GM19035 (cell line): ENCODE data around the gene DBX1.
"Not testable (repeated sequence)": the region's sequence is repeated elsewhere in the genome, so short reads cannot be mapped to it uniquely, and the experiment has no call there.

Experiments used
- ATAC-seq: cut with Tn5 transposase; IDR thresholded peaks from one replicate; pipeline ENCODE4 v1.9.1; 2021; ENCODE audit not compliant: unreplicated experiment

DBX1 gene, protein sequence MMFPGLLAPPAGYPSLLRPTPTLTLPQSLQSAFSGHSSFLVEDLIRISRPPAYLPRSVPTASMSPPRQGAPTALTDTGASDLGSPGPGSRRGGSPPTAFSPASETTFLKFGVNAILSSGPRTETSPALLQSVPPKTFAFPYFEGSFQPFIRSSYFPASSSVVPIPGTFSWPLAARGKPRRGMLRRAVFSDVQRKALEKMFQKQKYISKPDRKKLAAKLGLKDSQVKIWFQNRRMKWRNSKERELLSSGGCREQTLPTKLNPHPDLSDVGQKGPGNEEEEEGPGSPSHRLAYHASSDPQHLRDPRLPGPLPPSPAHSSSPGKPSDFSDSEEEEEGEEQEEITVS

DNA sequence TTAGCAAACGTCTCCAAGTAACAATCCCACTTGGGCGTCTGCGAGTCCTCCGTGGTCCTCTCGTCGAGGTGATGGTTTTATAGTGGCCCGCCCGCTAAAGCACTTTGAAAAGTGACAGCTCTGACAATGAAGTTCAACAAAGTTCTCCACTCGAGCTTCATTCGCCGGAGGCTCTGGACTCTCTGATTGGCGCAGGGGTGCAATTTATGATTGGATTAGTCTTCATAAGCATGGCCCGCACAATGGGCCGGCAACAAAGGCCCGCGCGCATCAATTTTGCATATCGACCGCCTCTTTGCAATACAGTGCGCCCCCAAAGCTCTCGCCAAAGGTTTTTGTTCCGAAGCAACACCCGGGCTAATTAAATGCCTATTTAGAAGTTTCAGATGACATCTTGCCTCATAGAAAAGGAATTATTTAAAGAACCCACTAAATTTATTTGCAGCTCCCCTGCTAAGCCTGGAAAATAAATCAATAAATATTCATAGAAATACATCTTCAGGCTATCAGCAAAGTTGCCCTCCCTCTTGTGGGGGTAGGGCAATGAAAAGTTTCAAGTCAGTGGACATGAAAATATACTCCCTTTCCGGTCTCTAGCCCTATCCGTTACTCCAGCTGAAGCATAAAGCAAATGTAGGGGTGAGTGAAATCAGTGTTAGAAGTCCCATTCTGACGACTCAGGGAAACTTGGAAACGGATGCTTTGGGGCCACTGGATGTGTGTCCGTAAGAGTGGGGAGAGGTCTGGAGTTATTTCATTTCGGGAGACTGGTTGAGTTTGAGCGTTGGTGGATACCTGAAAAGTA, at the start of gene DBX1:
TSS of gene DBX1 (minus strand) at position 51 of the 805 bp plus-strand sequence. CDS start 151 bp downstream, outside the sequence.
- ATAC-seq: no peak

DNA sequence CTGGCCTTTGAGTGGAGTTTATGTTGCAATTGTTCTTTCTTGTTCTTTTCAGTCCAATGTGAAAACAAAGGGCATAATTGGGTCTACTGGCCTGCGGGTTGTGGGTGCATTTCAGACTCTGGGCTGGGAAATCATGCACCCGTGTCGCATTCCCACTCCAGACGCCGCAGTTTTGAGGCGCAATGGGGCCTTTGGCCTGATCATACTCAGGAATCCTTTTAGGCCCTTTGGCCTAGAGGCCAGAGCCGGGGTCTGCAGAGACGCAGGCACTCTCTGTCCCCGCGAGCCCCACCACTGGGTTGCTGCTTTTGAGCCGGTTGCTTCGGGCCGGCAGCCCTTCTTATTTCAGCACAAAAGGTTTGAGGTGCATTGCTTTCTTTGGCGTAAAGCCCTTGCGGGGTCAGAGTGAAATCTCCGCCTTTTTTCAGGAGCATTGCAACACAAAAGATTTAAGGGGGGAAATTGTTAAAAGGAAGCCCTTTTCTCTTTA, 48.4 kb upstream of the DBX1 start:
- ATAC-seq: no peak

DNA sequence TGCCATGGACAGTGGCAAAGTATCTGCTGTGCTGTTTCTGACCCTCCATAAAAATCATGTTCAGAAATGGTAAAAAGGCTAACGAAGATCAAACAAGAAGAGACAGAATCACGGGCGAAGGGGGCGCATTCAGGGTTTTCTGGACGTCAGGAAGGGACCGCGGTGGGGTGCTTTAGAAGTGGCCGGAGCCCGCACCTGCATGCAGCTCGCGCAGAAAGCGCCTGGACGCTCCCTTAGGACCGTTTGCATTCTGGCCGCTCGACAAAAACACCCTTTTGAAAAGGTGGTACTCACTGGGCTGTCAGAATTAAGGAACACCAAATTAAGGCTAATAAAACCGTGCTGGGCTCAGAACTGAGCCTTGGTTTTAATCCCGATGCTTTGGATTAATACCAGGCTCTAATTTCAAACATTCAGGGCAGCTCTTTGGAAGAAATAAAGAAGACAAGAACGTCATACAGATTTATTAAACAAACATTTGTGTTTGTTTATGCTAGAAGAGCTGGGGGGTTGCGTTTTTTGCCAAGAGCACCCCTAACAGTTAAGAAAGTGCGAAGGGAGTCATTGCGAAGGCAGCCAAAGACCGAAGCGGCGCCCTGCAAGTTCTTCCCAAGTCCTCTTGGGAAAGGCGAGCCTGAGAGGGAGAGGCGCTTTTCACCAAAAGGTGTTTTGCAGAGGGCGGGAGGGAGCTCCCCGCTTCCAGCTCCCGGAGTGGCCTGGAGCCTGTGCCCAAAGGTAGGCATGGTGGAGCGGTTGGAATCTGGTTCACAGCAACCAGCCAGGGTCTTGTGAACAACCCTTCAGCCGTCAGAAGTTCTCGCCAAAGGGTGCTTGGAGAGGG, 47.7 kb upstream of the DBX1 start:
- no peak for ATAC-seq

DNA sequence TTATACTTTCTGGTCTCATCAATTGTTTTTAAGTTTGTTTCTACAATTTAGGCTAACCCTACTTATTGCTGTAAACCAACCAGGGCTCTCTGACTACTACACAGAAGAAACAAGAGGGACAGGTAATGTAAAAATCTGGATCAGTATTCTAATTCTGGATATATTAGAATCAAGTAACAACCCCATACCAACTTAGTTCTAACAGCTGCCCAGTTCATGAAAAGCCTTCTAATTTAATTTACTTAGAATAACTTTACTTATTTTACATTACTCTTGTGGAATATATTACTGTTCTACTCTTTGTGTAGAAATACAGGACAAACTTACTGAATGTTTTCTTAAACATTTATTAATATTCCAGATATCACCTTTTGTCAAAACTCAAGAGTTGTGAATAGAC, 45.5 kb upstream of the DBX1 start:
- ATAC-seq: no peak

DNA sequence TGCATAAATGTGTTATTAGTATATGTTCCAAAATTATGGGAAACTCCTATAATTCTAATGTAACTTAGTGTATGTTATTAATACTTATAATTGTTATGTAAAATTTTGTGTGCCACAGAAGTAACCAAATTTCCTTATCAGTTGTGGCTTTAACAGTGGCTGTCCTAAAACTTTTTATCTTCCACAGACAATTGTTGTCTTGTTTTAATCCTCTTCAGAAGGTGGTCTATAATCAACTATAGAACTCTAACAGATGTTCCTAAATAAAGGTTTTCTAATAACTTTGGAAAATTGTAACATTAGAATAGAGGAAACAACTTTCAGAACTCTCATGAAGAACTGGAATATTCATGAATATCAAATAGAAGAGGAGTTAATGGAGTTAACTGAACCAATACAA, 44.4 kb upstream of the DBX1 start:
- no peak for ATAC-seq

DNA sequence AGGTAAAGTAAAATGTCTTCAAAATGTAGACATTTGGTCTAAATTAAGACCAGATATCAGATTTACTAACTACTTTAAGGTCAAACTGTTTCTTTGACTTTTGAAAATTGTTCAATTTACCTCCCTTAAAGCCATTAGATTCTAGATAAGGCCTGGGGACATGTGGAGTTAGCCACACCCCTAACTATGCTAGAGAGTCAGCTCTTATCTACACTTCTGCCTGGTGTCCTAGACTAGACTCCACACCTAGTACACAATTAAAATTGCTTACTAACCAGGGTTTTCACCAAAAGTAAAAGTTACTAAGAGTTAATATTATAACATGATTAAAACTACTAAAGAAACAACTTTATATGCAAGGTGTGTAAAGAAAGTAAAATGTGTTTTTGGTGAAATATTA, 43.6 kb upstream of the DBX1 start:
- ATAC-seq: no peak

DNA sequence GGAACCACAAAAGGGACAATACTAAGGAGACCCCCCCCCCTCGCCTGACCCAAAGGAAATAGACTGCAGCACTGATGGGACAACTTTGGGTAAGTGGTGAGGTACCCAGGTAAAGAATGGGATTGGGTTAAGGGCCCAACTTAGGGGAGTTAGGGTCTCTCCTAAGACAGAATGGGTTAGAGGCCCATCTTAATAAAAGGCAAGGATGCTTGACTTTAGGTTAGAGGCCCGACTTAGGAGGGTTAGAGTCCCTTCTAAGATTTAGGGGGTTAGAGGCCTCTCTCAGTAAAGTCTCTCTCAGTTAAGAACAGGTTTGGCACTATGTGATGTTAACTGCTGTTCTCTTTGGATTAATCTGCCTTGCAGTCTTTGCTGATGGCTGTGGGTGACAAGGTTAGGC, 41.0 kb upstream of the DBX1 start:
- no peak for ATAC-seq

DNA sequence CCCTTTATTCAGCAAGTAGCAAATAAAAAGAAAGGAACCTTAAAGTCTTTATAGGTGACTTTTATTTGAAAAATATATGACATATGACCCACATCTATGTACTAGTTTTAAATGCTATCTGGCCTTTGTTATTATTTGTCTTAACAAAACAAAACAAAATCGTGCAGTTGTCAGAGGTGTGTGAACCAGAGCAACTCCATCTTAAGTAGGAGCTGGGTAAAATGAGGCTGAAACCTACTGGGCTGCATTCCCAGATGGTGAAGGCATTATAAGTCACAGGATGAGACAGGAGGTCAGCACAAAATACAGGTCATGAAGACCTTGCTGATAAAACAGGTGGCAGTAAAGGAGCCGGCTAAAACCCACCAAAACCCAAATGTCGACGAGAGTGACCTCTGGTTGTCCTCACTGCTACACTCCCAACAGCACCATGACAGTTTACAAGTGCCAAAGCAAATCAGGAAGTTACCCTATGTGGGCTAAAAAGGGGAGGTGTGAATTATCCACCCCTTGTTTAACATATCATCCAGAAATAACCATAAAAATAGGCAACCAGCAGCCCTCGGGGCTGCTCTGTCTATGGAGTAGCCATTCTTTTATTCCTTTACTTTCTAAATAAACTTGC, 40.2 kb upstream of the DBX1 start:
- ATAC-seq: not testable (repeated sequence)

DNA sequence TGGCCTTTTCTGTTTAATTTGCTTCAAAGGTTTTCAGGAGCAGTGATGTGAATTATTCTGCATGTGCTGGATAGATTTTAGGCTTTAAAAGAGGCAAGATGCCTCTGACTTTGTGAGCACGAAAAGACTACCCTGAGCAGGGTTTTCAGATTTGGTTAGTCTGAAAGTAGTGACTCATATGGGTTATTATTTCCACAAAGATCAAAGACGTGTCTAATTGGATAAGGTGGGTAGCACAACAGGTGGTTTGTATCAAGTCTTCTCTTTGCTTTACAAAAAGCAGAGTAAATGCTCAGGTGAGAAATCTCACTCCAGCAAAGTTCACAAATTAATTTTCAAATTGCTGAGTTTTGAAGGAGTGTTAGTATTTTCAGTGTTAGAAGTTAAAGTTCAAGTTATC, 37.6 kb upstream of the DBX1 start:
- ATAC-seq: peak; percentile 92

DNA sequence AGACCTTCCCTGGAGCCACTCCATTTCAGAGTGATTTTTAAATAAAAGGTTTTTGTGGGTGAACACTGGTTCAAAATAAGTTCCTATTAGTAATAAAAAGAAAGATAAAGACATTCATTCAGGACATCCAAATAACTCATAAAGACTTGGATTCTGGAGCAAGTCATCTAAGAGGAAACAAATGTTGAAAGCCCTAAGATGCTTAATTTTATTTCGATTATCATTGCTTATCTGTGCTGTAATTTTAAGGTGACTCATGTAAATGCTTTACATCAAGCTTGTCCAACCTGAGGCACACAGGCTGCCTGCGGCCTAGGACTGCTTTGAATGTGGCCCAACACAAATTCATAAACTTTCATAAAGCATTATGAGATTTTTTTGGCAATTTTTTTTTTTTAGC, 34.2 kb upstream of the DBX1 start:
- no peak for ATAC-seq

DNA sequence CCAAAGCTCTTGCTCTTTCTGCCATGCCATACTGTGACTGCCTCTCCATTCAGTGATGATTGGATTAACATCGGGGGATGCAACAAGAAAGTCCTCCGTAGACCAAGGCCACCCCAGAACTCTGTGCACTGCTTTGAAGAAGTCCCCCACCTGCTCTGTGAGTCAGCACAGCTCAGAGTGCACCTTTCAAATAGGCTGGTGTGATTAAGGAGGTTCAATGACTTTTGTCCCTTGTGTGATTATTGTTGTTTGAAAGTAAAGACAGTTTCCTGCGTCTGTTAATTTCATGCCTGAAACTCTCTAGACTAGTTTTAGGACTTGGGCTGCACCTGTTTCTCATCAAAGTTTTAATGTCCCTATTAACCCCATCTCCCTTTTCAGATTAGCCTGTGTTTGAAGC, 33.0 kb upstream of the DBX1 start:
- no peak for ATAC-seq

DNA sequence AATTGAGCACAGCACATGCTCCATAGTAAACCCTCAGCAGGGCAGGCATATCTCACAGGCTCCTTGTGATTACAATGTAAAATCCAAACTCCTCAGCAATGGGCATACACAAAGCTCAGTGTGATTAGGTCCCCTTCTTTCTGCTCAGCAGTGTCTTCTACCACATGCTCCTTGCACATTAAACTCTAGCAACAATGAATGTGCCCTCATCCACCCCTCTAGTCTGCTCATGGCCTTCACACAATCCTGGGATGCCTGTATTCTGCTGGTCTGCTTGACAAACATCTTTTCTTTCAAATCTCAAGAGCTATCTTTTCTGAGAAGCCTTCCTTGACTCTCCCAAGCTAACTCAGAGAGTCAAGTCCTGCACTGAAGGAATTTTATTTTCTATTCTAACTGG, 32.4 kb upstream of the DBX1 start:
- no peak for ATAC-seq

DNA sequence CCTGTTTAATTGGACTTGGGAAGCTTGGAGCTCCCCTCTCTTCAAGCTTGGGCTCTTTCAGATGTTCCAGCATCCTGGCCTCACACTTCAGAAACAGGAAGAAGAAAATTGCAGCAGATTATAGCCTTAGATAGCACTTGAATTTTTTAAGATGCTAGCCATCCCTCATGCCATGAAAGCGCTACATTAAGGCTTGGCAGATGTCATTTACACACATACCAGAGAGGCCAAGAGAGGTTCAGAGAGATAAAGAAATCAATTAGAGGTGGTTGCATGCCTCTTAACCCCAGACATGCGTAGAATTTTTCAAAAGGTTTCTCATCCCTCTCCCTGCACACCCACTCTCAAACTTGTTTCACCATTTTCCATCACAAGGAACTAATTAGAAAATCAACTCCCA, 31.9 kb upstream of the DBX1 start:
- ATAC-seq: no peak

DNA sequence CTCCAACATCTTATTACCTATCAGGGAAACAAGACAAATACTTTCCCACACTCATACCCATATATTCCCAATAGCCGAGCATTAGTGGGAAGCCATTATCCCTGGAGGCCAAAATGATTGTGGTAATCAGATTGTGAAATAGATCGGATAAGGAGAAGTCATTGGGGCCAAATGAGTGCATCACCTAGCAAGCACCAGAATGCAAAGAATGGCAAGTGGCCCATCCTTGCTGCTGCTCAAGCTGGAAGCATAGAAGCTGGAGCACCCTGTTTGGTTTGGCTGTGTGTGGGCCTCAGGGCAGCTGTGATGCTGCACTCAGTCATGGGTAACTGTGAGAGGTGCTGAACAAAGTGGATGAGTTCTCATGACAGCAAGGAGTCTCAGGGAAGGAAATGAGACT, 18.7 kb upstream of the DBX1 start:
- ATAC-seq: no peak

DNA sequence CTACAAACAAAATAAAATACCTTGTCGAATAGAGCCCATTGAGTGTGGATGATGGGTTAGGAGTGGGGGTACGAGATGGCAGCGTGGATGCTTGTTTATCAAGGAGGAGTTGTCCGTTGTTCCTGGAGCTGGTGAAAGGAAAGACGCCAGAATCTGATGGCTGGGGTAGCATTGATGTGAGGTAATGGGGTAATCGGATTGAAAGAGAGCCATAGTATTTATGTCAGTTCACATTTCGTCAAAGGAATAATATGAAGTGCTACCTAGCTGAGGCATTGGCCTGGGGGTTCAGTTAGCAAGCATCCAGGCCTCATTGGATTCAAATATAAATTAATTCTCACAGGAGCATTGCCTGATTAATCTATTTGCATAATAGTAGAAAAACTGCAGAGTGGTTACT, 16.9 kb upstream of the DBX1 start:
- no peak for ATAC-seq

DNA sequence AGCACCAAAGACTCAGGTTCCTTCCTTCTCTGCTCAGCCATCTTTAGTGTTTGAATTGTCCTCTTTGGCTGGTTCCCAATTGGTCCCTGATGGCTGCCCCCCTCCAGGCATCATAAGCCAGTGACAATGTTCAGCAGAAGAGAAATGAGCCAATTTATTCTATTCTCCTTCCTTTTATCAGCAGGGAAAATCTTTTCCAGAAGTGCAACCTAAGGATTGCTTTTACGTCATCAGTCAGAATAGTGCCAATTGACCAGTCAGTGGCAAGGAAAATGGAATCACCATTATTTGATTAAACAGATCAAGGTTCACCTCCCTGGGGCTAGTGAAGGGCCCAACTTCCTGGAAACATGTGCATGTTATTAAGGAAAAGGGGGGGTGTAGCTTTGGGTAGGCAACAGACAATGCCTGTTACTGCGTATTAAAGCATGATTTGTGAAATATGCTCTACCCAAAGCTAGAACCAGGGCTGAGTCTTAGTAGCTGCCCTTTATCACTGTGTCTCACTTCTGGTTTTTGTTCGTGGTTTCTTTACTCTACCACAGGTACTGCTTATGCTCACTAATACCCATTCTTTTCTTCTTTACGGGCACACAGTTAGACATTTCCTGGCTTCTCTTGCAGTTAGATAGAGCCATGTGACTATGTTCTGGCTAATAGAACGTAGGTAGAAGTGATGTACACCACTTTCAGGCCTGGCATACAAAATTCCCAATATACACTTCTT, 12.6 kb upstream of the DBX1 start:
- no peak for ATAC-seq

DNA sequence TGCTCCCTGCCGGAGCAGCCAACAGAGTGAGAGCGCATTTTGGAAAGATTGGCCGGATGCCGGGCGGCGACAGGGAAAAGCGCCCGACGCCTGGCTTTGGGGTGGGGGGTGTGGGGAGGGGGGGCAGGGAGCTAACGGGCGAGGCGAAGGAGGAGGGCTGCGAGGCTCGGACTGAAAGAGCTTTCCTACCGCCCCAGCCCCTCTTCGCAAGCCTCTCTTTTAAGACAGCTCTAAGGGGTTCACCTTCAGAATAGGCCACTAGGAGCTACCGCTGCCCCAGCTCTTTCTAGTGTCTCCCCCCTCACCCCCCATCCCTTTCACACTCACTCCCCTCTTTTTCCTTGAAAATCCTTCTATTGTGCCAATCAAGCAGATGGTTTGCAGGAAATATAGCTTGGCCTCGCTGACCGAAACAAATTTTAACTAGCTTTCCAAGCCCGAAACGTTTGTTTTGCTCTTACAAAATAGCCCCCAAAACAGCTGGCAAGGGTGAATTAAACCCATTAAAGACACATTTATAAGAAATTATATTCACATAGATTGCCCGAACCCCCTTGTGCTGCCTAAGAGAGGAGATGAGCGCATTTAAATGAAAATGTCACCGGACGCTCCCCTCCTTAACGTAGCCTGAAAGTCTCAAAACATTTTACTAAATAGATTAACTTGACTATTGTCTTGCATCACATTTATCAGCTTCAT, 3.7 kb upstream of the DBX1 start:
- no peak for ATAC-seq

DNA sequence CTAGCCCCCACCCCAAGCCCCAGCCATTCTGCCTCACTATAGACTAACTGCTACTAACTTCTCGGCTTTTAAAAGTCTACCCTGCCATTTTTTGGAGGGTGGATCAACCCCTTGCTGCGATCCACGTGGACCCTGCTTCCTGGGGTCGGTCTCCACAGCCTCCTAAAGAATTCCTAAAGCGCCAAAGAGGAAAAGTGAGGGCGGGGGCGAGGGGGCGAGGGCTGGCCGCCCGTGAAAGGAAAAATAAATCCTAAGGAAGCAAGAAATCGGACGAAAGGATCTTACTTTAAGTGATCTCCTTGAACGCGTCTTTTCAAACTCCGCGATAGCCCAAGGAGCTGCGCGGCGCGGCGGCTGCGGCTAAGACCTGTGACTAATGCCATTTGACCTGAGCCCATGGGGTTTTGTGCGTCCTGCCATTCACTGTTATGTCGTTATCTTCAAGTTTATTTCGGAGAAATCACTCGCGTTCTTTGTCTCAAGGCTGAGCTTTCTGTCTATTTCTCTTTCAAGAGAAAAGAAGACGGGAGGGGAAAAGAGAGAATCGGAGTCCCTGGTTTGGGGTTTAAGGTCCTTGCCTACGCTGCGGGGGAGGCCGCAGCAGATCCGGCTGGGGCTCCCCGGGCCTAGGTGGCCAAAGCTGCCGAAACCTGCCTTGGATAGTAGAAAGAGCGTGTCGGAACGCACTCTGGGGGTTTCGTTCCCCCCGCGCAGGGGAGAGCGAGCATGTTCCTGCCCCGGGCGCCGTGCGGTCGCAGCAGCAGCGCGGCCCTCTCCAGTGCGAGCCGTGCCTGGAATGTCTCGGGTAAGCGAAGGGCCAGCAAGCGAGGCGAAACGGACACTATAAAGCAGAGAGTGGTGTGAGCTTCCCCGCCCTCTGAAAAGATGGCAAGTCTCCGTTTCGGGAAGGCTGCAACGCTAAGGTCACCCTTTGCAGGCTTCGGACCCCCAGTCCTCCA, 2.8 kb upstream of the DBX1 start:
- no peak for ATAC-seq
